ENCODE results near the gene YDJC. TPM values are rescaled to one million over a fixed set of nuclear protein-coding genes. Genes with fewer than 3 reads are reported as not detected.

The YDJC gene
- total and polyA plus RNA-seq, 9 of the 15 experiments (the other 6 are each of a cell fraction or from before 2014, with no cell fraction given) = 13.5 to 871 (median 164) TPM

DNA sequence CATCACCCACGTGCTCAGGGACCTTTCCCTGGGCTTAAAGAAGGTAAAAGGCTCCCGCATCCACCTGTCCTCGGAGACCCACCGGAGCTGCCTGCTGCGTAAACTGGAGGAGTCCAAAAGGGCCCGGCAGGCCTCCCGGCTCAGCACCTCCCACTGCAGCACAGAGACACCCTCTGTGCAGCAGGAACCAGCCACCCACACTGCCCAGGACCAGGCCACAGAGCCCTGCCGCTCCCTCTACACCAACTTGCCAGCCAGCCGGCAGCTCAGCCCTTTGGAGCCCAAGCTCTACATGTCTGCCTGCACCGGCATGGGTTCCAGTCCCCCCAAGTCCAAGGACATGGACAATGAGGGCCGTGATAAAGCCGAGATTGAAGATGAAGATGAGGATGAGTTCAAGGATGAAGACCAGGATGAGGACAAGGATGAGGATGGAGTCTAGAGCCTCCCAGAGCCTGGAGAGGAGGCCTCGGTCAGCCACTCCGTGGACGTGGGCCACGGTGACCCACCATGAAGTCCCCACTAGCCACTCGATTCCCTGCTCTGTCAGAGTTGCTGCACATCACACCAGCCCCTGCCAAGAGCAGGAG lies 6.9 kb upstream of the YDJC start (continued):
- TF ChIP-seq, protein P1, sequence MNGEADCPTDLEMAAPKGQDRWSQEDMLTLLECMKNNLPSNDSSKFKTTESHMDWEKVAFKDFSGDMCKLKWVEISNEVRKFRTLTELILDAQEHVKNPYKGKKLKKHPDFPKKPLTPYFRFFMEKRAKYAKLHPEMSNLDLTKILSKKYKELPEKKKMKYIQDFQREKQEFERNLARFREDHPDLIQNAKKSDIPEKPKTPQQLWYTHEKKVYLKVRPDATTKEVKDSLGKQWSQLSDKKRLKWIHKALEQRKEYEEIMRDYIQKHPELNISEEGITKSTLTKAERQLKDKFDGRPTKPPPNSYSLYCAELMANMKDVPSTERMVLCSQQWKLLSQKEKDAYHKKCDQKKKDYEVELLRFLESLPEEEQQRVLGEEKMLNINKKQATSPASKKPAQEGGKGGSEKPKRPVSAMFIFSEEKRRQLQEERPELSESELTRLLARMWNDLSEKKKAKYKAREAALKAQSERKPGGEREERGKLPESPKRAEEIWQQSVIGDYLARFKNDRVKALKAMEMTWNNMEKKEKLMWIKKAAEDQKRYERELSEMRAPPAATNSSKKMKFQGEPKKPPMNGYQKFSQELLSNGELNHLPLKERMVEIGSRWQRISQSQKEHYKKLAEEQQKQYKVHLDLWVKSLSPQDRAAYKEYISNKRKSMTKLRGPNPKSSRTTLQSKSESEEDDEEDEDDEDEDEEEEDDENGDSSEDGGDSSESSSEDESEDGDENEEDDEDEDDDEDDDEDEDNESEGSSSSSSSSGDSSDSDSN (IDR thresholded peaks at IDR 0.05; ENCODE audit: borderline replicate concordance in 1 of 2, low read depth in 2 of 2, low read length in 2 of 2) = no peak
- TF ChIP-seq EP400 (IDR thresholded peaks at IDR 0.05) = no peak
- TF ChIP-seq ZNF384 (IDR thresholded peaks at IDR 0.05; ENCODE audit: low read depth, low read length) = 0 out of 2 replicates have a peak, but pooled peaks have one; percentile 19
- TF ChIP-seq ZNF133 (CRISPR knock-in tag; IDR thresholded peaks at IDR 0.05) = no peak
- no peak for TF ChIP-seq ZNF780A (CRISPR knock-in tag; IDR thresholded peaks at IDR 0.05)
- TF ChIP-seq MCM7 (IDR thresholded peaks at IDR 0.05) = no peak
- TF ChIP-seq ZNF324 (CRISPR knock-in tag; IDR thresholded peaks at IDR 0.05) = no peak
- no peak for TF ChIP-seq ZNF184 (CRISPR knock-in tag; IDR thresholded peaks at IDR 0.05)
- TF ChIP-seq CREM (IDR thresholded peaks at IDR 0.05; ENCODE audit: low read depth) = no peak
- no peak for TF ChIP-seq ZNF12 (CRISPR knock-in tag; IDR thresholded peaks at IDR 0.05)
- 0 out of 2 replicates have a peak, but pooled peaks have one; percentile 7 for TF ChIP-seq JUND (IDR thresholded peaks at IDR 0.05; ENCODE audit: borderline replicate concordance, low read depth, low read length)
- TF ChIP-seq JUND (tag; IDR thresholded peaks at IDR 0.05; ENCODE audit: borderline replicate concordance, low read depth, low read length) = no peak
- no peak for TF ChIP-seq THRAP3 (IDR thresholded peaks at IDR 0.05; ENCODE audit: borderline replicate concordance)
- 0 out of 2 replicates have a peak, but pooled peaks have one; percentile 62 for TF ChIP-seq ZC3H11A (IDR thresholded peaks at IDR 0.05; ENCODE audit: low read depth, low read length)
- no peak for TF ChIP-seq POLR2G (IDR thresholded peaks at IDR 0.05; ENCODE audit: low read depth, low read length)
- no peak for TF ChIP-seq ZFP36 (IDR thresholded peaks at IDR 0.05; ENCODE audit: low read depth, low read length, partially characterized antibody)
- no peak for TF ChIP-seq CBX2 (IDR thresholded peaks at IDR 0.05; ENCODE audit: insufficient read depth, low read length, poor library complexity, severe bottlenecking)
- no peak for TF ChIP-seq ZKSCAN1 (IDR thresholded peaks at IDR 0.05; ENCODE audit: low read depth, low read length)
- 0 out of 4 replicates have a peak, but pooled peaks of 1 of the 2 experiments have one; percentile 30 for TF ChIP-seq TBL1XR1 (IDR thresholded peaks at IDR 0.05; ENCODE audit: low read length in 2 of 2)
- TF ChIP-seq, protein P2, sequence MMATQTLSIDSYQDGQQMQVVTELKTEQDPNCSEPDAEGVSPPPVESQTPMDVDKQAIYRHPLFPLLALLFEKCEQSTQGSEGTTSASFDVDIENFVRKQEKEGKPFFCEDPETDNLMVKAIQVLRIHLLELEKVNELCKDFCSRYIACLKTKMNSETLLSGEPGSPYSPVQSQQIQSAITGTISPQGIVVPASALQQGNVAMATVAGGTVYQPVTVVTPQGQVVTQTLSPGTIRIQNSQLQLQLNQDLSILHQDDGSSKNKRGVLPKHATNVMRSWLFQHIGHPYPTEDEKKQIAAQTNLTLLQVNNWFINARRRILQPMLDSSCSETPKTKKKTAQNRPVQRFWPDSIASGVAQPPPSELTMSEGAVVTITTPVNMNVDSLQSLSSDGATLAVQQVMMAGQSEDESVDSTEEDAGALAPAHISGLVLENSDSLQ (IDR thresholded peaks at IDR 0.05) = no peak
- TF ChIP-seq XRCC5 (IDR thresholded peaks at IDR 0.05; ENCODE audit: low read depth, low read length) = no peak
- TF ChIP-seq MTA2 (IDR thresholded peaks at IDR 0.05; ENCODE audit: low read depth) = no peak
- no peak for TF ChIP-seq CAMTA2 (CRISPR knock-in tag; conservative IDR thresholded peaks at IDR 0.05)

Measured in K562 (cell line).